HG03558 (cell line): ENCODE data around the gene DYSF.

ENCODE experiments used
- ATAC-seq: cut with Tn5 transposase; IDR thresholded peaks from one replicate; pipeline ENCODE4 v1.9.1; 2021; ENCODE audit warnings: moderate number of reproducible peaks; ENCODE audit not compliant: unreplicated experiment; ENCODE audit errors: extremely low read depth

Gene DYSF

DNA sequence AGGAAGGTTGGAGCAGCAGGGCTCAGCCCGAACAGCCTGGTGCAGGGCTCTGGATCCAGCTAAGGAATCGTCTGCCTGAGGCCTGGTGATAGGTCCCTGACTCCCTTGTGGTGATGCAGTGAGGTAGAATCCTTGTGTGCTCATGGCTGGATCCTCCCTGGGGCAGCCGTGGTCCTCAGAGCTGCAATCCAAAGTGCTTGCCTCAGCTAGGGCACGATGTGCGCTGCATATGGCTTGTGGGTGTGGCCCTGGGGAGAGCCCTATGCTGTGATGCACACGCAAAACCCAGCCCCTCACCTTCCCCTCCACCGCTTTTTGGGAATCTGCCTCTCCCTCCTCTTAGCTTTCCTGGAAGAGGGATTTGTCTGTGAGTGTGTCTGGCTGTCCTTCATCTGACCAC is 142.2 kb downstream of the DYSF start:
- ATAC-seq, result no peak

DNA sequence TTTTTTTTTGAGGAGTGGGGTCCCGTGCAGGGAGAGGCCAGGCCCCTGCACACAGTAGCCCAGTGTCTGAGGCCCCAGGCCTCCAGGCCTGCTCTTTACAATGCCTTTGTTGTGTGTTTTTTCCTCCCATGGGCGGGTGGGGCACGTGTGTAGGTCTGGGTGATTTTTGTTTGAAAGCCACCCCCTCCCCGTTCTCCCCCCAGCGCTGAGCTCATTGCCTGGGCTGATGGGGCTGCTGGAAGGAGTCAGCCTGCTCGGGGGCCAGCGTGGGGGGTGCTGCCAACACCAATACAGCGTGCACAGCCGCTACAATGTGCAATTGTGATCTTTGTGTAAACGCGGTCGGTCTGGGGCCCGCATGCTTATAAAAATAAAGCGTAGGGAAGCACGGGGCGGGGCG is 142.7 kb downstream of the DYSF start:
- no peak for ATAC-seq

DNA sequence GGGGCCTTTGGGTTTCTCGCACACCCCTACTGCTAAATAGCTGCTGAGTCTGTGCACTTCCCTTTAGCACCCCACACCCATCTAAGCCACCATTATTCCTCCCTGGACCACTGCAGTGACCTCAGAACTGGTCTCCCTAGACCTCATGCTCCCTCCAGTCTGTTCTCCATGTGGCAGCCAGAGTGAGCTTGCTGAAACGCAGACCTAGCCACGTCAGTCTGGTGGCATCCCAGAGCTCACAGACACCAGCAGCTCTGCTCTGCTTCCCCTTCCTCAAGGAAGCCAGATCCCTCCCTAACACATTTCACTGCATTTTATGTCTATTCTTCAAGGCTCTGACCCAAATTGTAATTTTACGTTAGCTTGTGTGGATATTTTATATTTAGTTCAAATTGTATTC is 144.4 kb downstream of the DYSF start:
- ATAC-seq, result no peak

DNA sequence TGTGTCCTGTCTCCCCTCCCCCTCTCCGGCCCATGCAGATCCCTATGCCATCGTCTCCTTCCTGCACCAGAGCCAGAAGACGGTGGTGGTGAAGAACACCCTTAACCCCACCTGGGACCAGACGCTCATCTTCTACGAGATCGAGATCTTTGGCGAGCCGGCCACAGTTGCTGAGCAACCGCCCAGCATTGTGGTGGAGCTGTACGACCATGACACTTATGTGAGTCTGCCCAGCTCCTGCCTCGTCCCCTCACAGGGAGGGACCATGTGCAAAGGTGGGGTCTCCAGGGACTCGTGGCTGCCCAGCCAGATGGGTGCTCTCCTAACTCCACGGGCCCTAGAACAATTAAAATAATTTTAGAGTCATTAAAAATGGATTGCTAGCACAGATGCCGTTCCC is 145.2 kb downstream of the DYSF start:
- no peak for ATAC-seq

DNA sequence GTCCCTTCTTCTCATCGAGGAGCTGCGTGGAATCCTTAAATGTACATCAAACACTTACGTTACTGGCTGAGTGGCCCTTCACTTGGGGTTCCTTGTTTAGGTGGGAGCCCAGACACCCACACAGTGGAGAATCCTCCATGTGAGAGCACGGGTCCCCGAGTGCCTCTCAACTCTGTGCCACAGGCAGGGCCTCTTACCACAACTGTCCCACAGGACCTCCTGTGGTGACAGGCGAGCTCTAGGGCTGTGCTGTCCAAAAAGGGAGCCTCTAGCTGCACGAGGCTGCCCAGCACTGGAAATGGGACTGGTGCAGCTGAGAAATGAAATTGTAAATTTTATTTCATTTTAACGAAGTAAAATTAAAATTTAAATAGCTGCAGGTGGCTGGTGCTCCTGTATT is 145.7 kb downstream of the DYSF start:
- ATAC-seq, result no peak

DNA sequence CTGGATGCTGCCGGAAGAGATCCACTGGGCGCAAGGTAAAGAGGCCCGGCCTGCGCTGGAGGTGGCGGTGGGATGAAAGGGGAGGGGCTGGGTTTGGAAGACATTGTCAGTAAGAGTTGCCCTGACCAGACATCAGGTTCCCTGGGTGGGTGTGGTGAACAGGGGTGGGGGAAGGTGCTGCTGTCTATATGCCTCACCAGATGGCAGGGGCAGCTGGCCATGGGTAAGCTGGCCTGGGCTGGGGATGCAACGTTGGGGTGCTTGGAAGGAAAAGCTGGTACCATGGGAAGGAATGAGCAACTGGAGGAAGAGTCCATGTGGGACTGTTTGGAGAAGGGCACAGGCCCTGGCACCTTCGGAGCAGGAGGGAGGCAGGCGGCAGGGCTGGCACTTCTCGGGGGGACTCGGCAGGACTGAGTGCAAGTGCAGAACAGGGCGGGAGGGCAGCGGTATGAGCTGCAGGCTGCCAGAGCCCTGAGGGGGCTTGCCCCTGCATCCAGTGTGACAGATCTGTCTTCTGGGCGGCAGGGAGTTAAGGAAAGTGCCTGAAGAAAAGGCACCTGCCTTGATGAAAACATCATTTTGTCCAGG is 146.4 kb downstream of the DYSF start:
- no peak for ATAC-seq

DNA sequence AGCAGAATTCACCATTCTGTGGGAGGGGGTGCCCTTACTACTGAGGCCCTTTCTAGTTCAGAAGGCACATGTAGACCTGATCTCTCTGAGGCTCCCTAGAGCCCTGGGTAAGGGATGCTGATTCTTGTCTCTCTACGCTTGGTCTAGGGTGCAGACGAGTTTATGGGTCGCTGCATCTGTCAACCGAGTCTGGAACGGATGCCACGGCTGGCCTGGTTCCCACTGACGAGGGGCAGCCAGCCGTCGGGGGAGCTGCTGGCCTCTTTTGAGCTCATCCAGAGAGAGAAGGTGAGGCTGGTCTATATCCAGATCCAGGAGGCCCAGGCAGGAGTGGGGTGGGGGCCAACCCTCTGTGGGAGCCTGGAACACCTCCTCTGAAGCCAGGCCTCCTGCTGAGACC is 147.2 kb downstream of the DYSF start:
- no peak for ATAC-seq

DNA sequence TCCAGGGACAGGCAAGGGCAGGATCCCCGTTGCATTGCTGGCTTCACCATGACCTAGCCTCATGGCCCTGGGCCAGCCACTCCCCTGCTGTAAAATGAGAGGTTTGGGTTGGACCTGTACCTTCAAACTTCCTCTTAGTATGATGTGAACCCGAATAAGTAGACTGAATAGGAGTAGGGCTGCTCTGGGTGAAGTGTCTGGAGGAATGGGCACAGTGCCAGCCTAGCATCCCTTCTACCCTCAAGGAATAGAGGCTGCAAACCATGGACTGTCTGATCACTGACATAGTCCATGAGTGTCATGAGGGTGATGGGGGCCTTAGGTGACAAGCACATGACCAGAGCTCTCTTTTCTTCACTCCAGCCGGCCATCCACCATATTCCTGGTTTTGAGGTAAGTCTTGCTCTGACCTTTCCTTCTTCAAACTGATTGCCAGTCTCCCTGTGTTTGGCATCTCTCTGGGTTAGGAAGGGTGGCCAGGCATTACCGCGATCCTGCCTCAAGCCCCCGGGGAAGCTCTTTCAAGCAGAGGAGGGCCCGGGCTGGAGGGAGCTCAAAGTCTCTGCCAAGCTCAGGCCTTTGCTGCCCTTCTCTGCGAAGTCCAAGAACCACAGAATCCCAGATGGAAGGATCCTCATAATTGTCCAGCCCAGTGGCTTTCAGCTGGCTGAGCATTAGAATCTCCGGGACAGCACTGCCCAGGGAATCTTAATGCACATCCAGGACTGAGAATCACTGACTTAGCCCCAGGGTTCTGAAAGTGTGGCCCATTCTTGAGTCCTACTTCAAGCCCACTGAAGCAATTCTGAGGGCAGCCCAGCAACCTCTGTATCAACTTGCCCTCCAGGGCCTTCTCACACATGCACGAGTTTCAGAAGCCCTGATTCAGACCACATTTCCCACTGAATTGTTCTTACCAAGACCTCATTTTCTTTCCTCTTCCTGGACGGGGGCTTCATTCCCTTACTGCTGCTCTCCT is 148.1 kb downstream of the DYSF start:
- ATAC-seq, result no peak

DNA sequence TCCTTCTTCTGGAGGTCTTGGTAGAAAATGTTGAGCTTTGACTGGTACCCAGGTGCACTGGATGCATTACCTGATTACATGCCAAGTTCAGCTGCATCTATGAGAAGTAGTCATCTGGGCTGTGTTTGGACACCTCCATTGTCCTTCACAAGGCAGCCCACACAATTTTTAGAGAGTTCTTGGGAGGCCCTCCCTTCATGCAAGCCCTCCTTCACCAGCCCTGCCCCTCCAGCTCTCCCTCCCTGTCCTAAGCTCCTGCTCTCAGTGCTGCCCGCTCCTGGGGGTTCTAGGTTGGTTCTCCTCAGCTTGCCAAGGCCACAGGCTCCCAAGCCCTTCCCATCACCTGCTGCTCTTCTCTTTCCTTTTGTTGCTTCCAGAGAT is 148.7 kb downstream of the DYSF start:
- ATAC-seq, result no peak

DNA sequence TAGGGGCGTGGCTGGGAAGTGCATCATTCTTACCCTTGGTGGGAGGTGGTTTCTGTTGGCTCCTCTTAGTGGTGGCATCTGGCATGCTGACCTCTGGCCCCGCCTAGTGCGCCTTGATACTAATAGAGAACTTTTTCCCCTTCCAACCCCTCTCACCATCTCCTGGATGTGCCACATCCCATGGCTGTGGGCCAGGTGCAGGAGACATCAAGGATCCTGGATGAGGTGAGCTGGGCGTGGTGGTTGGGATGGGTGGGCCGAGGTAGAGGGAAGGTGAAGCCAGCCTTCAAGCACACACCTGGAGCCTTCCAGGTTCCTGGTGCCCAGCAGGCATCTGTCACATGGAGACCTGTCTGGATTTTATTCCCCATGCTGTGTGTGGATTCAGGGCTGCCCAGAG is 149.2 kb downstream of the DYSF start:
- no peak for ATAC-seq

DNA sequence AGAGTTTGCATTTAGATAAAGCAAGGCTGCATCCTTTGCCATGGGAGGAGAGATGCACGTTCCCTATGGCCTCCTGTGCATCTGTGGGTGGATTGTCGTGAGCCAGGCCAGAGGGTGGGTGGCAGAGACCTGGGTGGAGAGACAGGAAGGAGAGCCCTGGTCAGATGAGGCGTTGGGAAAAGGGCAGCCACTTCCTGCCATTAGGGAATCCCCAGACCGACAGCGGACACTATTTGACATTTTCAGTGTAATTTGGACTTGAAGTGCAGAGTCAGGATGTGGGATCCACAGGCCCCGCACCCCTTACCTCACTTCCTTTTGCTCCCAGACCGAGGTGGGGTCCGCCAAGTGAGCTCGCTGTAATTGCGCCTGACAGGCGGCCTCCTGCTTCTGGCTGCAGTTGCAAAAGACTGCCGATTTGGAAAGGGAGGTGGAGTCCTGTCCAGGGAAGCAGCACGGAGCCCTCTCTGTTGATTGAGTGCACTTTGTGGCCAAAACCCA is 150.0 kb downstream of the DYSF start:
- no peak for ATAC-seq

DNA sequence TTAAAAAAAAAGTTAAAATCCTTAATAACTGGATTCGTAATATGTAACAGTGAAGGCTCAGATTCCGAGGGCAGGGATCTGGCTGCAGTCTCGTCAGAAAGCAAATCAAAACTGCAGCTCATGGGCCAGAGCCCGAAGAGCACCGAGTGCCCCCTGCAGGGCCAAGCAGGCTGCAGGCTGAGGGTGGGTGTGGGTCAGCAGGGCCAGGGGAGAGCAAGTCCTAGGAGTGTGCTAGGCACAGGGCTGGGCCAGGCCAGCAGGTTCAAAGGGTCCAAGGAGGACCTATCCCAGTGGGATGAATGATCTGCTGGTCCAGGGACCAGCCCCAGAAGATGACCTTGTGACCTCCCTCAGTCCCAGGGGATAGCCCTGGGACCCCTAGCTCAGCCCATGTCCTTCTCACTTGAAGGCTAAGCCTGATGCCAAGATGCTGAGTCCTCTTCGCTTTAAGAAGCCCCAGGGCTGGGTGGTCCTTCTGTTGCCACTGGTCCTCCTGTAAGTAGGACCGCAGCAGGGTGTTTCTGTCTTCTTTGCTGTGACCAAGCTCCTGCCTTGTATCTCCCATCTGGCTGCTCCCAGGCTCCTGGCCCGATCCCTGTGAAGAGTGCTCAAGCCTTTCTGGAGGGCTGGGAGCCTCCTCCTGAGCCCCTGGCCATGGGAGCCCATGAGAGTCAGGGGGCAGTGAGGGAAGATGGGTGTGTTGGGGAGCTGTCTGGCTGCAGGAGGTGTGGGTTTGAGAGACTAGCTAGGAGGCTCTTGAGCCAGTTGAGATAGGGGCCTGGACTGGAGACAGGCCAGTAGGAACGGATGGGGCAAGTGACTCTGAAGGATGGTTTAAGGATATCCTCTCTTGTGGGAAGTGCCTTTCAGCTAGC is 150.7 kb downstream of the DYSF start:
- no peak for ATAC-seq

DNA sequence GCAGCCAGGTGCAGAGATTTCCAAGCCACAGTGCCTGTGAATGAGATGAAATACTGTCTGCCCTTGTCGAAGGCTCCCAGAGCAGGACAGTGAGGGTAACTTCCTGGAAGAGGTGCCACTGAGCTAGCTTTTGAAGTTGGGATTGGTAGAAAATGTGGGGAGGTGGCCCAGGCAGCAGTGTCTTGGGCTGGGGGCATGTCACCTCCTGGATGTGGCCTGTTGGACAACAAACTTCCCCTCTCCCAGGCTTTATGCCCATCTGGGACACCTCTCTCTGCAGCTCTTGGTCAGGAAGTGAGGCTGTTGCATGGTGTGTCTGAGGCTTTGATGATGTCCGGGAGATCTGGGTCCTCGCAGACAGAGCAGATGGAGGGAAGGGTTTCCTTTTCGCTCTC is 151.4 kb downstream of the DYSF start:
- ATAC-seq, result no peak

DNA sequence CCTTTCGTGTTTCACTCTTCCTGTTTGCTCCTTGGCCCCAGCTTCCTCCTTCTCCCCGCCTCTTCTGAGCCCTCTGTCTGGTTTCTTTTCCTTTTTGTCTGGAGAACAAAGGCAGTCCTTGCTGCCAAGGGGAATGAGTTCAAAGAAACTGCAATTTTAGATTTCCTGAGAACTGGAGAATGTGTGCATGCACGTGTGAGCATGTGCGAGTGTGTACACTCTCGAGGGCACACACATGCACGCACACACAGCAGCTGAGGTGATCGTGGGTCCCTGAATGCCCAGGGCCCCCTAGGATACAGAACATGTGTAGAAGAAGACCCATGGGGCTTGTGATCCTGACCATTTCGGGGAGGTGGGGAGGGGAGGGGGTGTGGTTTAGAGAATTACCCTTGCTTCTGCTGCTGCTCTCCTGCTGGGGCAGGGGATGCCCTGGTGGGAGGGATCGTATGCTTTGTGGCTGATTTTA is 151.8 kb downstream of the DYSF start:
- ATAC-seq, result no peak

DNA sequence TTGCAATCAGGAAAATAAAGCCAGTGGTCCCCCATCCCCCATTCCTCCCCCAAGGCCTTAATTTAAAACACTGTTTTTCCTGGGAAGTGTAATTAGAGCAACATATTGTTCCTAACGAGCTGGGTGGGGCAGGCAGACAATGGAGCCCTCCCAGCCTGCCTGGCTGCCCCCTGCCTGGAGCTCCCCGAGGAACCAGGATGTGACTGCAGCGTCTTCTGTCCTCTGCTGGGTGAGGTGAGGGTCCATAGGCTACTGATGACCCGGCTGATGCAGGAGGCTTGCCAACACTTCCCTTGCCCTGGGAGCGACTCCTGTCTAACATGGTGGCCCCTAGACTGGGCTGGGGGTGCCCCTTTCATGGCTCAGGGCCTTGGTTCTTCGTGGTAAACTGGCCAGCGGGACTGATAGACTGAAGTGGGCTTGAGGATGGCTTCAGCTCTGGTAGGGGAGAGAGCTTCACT is 152.4 kb downstream of the DYSF start:
- no peak for ATAC-seq

DNA sequence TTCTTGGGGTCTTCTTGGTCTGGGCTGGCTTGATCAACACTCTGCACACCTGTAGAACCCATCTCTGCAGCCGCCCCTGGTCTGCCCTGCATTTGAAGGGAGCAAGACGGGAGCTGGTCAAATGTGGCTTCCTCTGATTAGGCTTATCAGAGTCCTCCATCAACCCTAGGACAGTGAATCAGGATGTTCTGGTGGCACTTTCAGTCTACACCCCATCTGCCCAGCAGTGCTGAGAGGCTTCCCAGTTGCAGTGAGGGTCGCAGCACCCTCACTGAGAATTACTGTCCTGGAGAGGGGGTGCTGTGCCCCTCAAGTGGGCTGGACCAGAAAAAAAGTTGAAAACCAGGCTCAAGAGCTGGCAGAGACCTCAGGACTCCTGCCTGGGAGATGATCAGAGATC is 152.9 kb downstream of the DYSF start:
- ATAC-seq, result no peak

DNA sequence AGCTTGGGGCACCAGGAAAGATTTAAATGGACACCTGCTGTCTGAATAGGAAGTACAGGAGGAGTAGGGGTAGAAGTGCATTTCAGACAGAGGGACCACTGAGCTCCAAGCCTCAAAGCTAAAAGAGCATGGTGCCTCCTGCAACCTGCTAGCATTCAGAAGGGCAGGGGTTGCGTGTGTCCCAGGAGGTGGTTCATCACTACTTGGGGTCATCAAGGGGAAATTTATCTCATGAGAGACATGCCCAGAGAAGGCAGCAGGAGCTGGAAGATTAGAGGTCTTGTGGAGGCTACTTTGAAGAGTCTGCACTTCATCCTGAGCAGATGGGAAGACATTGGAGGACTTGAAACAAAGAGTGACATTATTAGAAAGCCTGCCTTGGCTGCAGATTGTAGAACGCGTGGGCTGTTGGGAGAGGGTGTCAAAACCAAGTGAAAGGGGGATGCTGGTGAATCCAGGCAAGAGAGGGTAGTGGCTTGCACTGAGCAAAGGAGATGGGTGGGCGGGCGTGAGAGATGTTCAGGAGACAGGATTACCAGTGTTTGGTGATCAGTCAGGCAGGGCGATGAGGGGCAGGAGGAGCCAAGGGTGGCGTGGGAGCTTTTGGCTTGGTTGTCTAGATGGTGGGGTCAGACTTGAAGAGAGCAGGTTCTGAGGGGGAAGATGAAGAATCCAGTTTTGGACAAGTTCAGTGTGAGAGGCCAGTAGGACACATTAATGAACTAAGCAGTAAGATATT is 154.0 kb downstream of the DYSF start:
- ATAC-seq, result no peak

DNA sequence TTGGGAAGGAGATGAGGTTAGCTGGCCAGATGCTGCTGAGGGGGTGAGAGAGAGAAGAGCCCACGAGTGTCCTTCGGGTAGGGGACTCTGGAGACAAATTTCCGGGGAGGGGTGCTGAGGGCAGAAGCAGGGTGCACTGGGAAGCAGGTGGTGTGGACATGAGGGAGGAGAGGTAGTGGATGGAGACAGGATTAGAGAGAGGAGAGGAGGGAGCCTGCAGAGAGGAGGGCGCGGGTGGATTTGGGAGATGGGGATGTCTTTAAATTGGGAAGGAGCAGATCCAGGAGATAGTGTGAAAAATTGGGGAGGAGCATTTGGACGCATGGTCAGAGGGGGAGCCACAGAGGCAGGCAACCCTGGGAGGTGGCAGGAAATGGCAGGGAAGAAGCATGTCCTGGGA is 154.7 kb downstream of the DYSF start:
- no peak for ATAC-seq

DNA sequence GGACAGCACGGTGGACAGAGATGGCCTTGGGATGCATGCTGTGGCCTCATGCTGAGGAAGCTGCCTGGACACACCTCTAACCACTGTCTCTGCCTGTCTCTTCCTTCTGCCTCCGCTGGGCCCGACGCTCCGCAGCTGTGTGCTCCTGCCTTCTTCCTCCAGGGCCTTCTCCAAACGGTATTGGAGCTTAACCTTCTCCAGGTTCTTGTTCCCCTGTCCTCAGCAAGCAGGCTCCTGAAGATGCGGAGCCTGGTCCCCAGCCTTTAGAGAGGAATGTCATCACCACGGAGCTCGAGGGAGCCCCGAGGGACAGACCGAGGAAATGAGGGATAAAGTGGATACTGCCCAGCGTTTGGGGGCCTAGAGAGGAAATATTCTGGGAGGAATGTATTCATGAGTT is 155.1 kb downstream of the DYSF start:
- ATAC-seq, result no peak

DNA sequence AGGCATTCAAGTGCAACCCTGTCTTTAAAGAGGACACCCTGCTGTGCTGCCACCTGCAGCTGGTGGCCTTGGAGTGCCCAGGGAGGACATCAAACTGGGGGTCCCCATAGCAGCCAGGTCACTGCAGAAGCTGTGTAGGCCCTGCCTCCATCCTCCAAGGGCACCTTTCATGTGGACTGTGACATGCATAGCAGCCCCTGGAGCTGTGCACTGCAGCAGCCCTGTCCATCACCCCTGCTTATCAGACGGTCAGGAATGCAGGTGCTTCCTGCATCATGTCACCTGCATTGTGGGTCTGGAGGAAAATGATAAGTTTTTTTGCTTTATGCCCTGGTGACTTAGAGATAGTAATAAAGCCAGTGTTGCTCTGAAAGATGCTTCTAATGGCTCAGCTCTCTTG is 155.7 kb downstream of the DYSF start:
- ATAC-seq, result no peak
